HG03139 (cell line): Measurements from ENCODE around the gene SPAG17.

Experiments
- ATAC-seq: cut with Tn5 transposase; IDR thresholded peaks from one replicate; pipeline ENCODE4 v1.9.1; 2021; ENCODE audit not compliant: unreplicated experiment

Gene SPAG17

GRCh38 chr1:118081387-118081786 lies 103.6 kb downstream of the SPAG17 start:
- ATAC-seq: no peak

GRCh38 chr1:118077331-118078045 lies 107.5 kb downstream of the SPAG17 start:
- ATAC-seq: no peak

- ATAC-seq: no peak
Measured at GRCh38 chr1:118075116-118075515, 109.9 kb downstream of the SPAG17 start.

GRCh38 chr1:118073648-118074435 lies 111.2 kb downstream of the SPAG17 start:
- no peak for ATAC-seq

- no peak for ATAC-seq
Measured at GRCh38 chr1:118049981-118050380, 135.0 kb downstream of the SPAG17 start.

GRCh38 chr1:118047650-118048224 lies 137.3 kb downstream of the SPAG17 start:
- no peak for ATAC-seq

GRCh38 chr1:118047006-118047649 lies 137.9 kb downstream of the SPAG17 start:
- ATAC-seq: no peak

GRCh38 chr1:118043624-118044023 lies 141.4 kb downstream of the SPAG17 start:
- no peak for ATAC-seq

GRCh38 chr1:118042501-118042900 lies 142.5 kb downstream of the SPAG17 start:
- no peak for ATAC-seq

- no peak for ATAC-seq
Measured at GRCh38 chr1:118039170-118039569, 145.9 kb downstream of the SPAG17 start.

GRCh38 chr1:118032883-118033282 lies 152.1 kb downstream of the SPAG17 start:
- no peak for ATAC-seq

- no peak for ATAC-seq
Measured at GRCh38 chr1:118028267-118028666, 156.8 kb downstream of the SPAG17 start.

- no peak for ATAC-seq
Measured at GRCh38 chr1:118023199-118023598, 161.8 kb downstream of the SPAG17 start.

GRCh38 chr1:118021668-118022067 lies 163.4 kb downstream of the SPAG17 start:
- ATAC-seq: no peak

GRCh38 chr1:118018060-118018459 lies 167.0 kb downstream of the SPAG17 start:
- no peak for ATAC-seq

GRCh38 chr1:118013938-118014337 lies 171.1 kb downstream of the SPAG17 start:
- no peak for ATAC-seq

- no peak for ATAC-seq
Measured at GRCh38 chr1:118013336-118013735, 171.7 kb downstream of the SPAG17 start.

- no peak for ATAC-seq
Measured at GRCh38 chr1:118012515-118013124, 172.4 kb downstream of the SPAG17 start.

GRCh38 chr1:118008011-118008410 lies 177.0 kb downstream of the SPAG17 start:
- ATAC-seq: no peak

- ATAC-seq: no peak
Measured at GRCh38 chr1:118007391-118007790, 177.6 kb downstream of the SPAG17 start.

- no peak for ATAC-seq
Measured at GRCh38 chr1:118004312-118004711, 180.7 kb downstream of the SPAG17 start.
